Stomach (tissue), 9 donors: Measurements from ENCODE around the gene TMEM33. TPM values are rescaled to one million over a fixed set of nuclear protein-coding genes. Genes with fewer than 3 reads are reported as not detected.

ENCODE experiments used
- DNase-seq, 2 donors: peaks; one replicate each; pipeline versions ENCODE4 v3.0.0 to v3.0.0-alpha.2; 2013 to 2019
- H3K27ac ChIP-seq, 5 donors: fragments of 200-600 bp in 4 of 5; sonication (generic) in 4 of 5; one replicate each; pipeline ENCODE4 v1.5.1; 2013 to 2019; ENCODE audit warnings: mild to moderate bottlenecking in 1 of 5, moderate library complexity in 1 of 5
- H3K27me3 ChIP-seq, 3 donors: fragments of 200-600 bp; sonication (generic); one replicate each; pipeline ENCODE4 v1.5.1; 2017 to 2019; ENCODE audit warnings: mixed run types in 1 of 3
- H3K36me3 ChIP-seq, 4 donors: fragments of 200-600 bp; sonication (generic); 1 replicate in 3 of 4; 2 replicates in 1 of 4; pipeline ENCODE4 v1.5.1; 2016 to 2019
- H3K4me1 ChIP-seq, 4 donors: fragments of 200-600 bp; sonication (generic); one replicate each; pipeline ENCODE4 v1.5.1; 2016 to 2019
- H3K4me3 ChIP-seq, 4 donors: fragments of 200-600 bp; sonication (generic) in 3 of 4; one replicate each; pipeline ENCODE4 v1.5.1; 2016 to 2019; ENCODE audit warnings: mild to moderate bottlenecking in 1 of 4
- H3K9me3 ChIP-seq, 4 donors: fragments of 200-600 bp; sonication (generic); one replicate each; pipeline ENCODE4 v1.5.1; 2016 to 2019
- EP300 ChIP-seq: sonication (generic); formaldehyde crosslinking; IDR thresholded peaks from one replicate; pipeline ENCODE4 v1.6.1; 2017; ENCODE audit warnings: antibody characterized with exemption
- POLR2A ChIP-seq, 4 donors: fragments of 450-650 bp; IDR thresholded peaks; one replicate each; pipeline ENCODE4 v1.6.1; 2016; ENCODE audit warnings: antibody characterized with exemption in 4 of 4, control low read depth in 2 of 4, mild to moderate bottlenecking in 1 of 4, moderate library complexity in 1 of 4
- POLR2AphosphoS5 ChIP-seq, 3 donors: sonication (generic); formaldehyde crosslinking; IDR thresholded peaks; one replicate each; pipeline ENCODE4 v1.6.1; 2016; ENCODE audit warnings: antibody characterized with exemption in 3 of 3
- WGBS, 5 donors: extraction: QIAGEN DNeasy Blood & Tissue Kit in 3 of 5; methylation state at CpG; one replicate each; pipeline versions ENCODE4 v1.1.5 to v1.1.7; 2013 to 2018; 5-methylcytosine and 5-hydroxymethylcytosine counted together
- intact Hi-C: fragments of 100-400 bp; cut with DNase I; formaldehyde crosslinking; loops from one replicate; pipeline ENCODE4 v1.15.1; 2023; ENCODE audit warnings: low total_unique reads
- polyA plus RNA-seq, 3 donors: library from polyadenylated mRNA; stranded (reverse); fragments of 200-250 nt; gene quantifications; one replicate each; pipeline ENCODE4 v1.2.3, GENCODE V29; 2013
- total RNA-seq, 5 donors: library from RNA; depleted of rRNA; stranded (reverse); fragments of >200 nt; gene quantifications; one replicate each; pipeline versions ENCODE4 v1.1.0 to v1.2.3, GENCODE V29; 2014 to 2016
- TF ChIP-seq, protein P1 (sequence below), 7 experiments: fragments of 450-650 bp in 4 of 7; fragments of 200-600 bp in 3 of 7; sonication (generic) in 3 of 7; IDR thresholded peaks; one replicate each; pipeline ENCODE4 v1.5.1; 2016 to 2019; ENCODE audit warnings: antibody characterized with exemption in 7 of 7, control low read depth in 2 of 7, mild to moderate bottlenecking in 1 of 7
- donor health status: healthy with polysubstance abuse.
- donor health status: Bipolar disorder and iron deficiency.
- donor health status: healthy.

TMEM33 gene
- total and polyA plus RNA-seq, 8 donors, result 2.4 to 130 (median 30.4) TPM

DNA sequence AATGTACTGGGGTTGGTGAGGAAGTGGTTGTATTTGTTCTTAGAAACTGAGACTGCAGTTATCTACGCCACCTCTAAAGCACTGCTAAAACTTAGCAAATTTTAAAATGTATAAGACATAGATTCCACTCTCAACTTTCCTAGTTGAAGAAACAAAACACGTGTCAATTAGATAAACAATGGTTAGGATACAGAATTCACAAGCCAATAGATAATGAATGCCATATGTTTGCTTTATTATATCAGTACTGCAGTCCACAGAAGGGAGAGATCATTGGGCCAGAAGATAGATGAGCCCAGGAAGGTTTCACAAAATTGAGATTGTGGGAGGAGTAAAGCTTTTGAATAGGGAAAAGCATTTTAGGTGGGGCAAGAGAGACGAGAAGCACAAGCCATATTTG, 14.3 kb downstream of the TMEM33 start:
- no peaks in the 10 kb centered on the region for H3K27me3 ChIP-seq
- 83 to 87% (median 84%) methylated on average over 3 of the region's 3 CpGs for WGBS, 5 donors
- no peak for DNase-seq
- H3K36me3 ChIP-seq, result peaks cover 7 to 97% (median 88%) of the 10 kb centered on the region in 4 donors
- no peak for TF ChIP-seq EP300
- no peak for TF ChIP-seq POLR2A (IDR thresholded peaks at IDR 0.05)
- no peak for TF ChIP-seq POLR2AphosphoS5 (IDR thresholded peaks at IDR 0.05)
- TF ChIP-seq, protein P1, sequence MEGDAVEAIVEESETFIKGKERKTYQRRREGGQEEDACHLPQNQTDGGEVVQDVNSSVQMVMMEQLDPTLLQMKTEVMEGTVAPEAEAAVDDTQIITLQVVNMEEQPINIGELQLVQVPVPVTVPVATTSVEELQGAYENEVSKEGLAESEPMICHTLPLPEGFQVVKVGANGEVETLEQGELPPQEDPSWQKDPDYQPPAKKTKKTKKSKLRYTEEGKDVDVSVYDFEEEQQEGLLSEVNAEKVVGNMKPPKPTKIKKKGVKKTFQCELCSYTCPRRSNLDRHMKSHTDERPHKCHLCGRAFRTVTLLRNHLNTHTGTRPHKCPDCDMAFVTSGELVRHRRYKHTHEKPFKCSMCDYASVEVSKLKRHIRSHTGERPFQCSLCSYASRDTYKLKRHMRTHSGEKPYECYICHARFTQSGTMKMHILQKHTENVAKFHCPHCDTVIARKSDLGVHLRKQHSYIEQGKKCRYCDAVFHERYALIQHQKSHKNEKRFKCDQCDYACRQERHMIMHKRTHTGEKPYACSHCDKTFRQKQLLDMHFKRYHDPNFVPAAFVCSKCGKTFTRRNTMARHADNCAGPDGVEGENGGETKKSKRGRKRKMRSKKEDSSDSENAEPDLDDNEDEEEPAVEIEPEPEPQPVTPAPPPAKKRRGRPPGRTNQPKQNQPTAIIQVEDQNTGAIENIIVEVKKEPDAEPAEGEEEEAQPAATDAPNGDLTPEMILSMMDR (IDR thresholded peaks at IDR 0.05), result no peak
- intact Hi-C loops, result no loop called here
- H3K4me3 ChIP-seq, result no peak overlapping the region
- H3K9me3 ChIP-seq, result no peaks in the 10 kb centered on the region
- H3K4me1 ChIP-seq, result no peaks in the 10 kb centered on the region
- no peak overlapping the region for H3K27ac ChIP-seq

GRCh38 chr4:41957634-41958033, 22.4 kb downstream of the TMEM33 start:
- intact Hi-C loops, result no loop called here
- TF ChIP-seq EP300 (no peak), POLR2A (IDR thresholded peaks at IDR 0.05) (no peak), POLR2AphosphoS5 (IDR thresholded peaks at IDR 0.05) (no peak)
- TF ChIP-seq, protein P1 (IDR thresholded peaks at IDR 0.05), result no peak
- Histone ChIP-seq H3K27me3 (no peaks in the 10 kb centered on the region), H3K4me3 (no peak overlapping the region), H3K36me3 (peaks cover 7 to 37% (median 34%) of the 10 kb centered on the region in 4 donors), H3K27ac (no peak overlapping the region), H3K4me1 (no peaks in the 10 kb centered on the region), H3K9me3 (no peaks in the 10 kb centered on the region)
- DNase-seq, result peak in 1 of 2 donors; percentile 33
- WGBS, 5 donors, result 37 to 47% (median 39%) methylated on average over 1 of the region's 1 CpG

GRCh38 chr4:41963105-41963504, 27.9 kb downstream of the TMEM33 start:
- H3K9me3 ChIP-seq, result peaks cover 0 to 1% (median under 1%) of the 10 kb centered on the region in 4 donors
- H3K27me3 ChIP-seq, result no peaks in the 10 kb centered on the region
- no peak overlapping the region for H3K4me3 ChIP-seq
- DNase-seq, result no peak
- 92 to 97% (median 94%) methylated on average over 4 of the region's 4 CpGs for WGBS, 5 donors
- H3K27ac ChIP-seq, result no peak overlapping the region
- H3K36me3 ChIP-seq, result no peaks in the 10 kb centered on the region
- no peaks in the 10 kb centered on the region for H3K4me1 ChIP-seq
- TF ChIP-seq, protein P1 (IDR thresholded peaks at IDR 0.05), result peak in 1 of 7 experiments; percentile 26
- no peak for TF ChIP-seq EP300
- intact Hi-C loops, result no loop called here

DNA sequence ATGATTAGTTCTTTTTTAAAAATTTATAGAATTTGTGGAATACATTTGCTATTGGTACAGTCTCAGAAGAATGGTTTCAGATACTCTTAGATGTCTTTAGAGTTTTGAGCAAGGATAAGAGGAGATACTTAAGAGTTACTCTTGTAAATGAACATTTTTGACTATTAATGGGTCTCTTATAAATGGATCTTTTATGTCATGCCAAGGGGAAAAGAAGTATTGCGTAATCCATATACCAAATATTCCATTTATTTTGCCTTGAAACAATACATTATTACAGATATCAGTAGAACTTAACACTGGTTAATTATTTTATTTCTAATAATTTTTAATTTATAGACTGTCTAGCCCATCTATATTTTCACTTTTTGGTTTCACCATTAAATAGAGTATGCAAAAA, 29.2 kb downstream of the TMEM33 start:
- Histone ChIP-seq H3K9me3 (peaks cover 6 to 12% (median 11%) of the 10 kb centered on the region in 4 donors), H3K36me3 (no peaks in the 10 kb centered on the region), H3K4me3 (no peak overlapping the region), H3K27ac (no peak overlapping the region), H3K27me3 (no peaks in the 10 kb centered on the region), H3K4me1 (no peaks in the 10 kb centered on the region)
- TF ChIP-seq, protein P1 (IDR thresholded peaks at IDR 0.05), result no peak
- no peak for TF ChIP-seq EP300
- TF ChIP-seq POLR2AphosphoS5 (IDR thresholded peaks at IDR 0.05), result no peak
- TF ChIP-seq POLR2A (IDR thresholded peaks at IDR 0.05), result no peak
- intact Hi-C loops, result no loop called here
- DNase-seq, result no peak
- WGBS, 5 donors, result 92 to 95% (median 94%) methylated on average over 1 of the region's 1 CpG
